Stimulated activated CD8-positive, alpha-beta memory T cell treated with anti-CD3 and anti-CD28 coated beads, Interleukin-12 subunit alpha, Interleukin-12 subunit beta, amount 100 ng/mL, for 1 hour (primary cell): Measurements from ENCODE around the gene CRTC1.
A peak's percentile ranks its signal among the peaks of the same experiment; 100 is the strongest.

Experiments used
- DNase-seq: peaks from one replicate; pipeline ENCODE4 v3.0.0-alpha.2; 2020; ENCODE audit warnings: low read depth

Gene CRTC1

GRCh38 chr19:18784786-18785120 lies 101.3 kb downstream of the CRTC1 start:
- no peak for DNase-seq

GRCh38 chr19:18785179-18786124 lies 102.0 kb downstream of the CRTC1 start:
- DNase-seq: peak; percentile 39

- no peak for DNase-seq
These were observed 105.3 kb downstream of the CRTC1 start for GRCh38 chr19:18788529-18789421.

- DNase-seq: no peak
These were observed 106.0 kb downstream of the CRTC1 start for GRCh38 chr19:18789422-18789869.

GRCh38 chr19:18789883-18790565 lies 106.5 kb downstream of the CRTC1 start:
- no peak for DNase-seq

GRCh38 chr19:18790566-18791314 lies 107.3 kb downstream of the CRTC1 start, which contains the start of gene COMP:
Gene COMP, minus strand, starts transcription at chr19:18791305. Its CDS starts 36 bp downstream, at chr19:18791269.
- DNase-seq: no peak

- no peak for DNase-seq
These were observed 107.8 kb downstream of the CRTC1 start for GRCh38 chr19:18791315-18791678.

GRCh38 chr19:18792661-18793060 lies 109.2 kb downstream of the CRTC1 start:
- DNase-seq: no peak

- DNase-seq: no peak
These were observed 109.9 kb downstream of the CRTC1 start for GRCh38 chr19:18793144-18794028.

- no peak for DNase-seq
These were observed 110.5 kb downstream of the CRTC1 start for GRCh38 chr19:18794029-18794313.

GRCh38 chr19:18794692-18795091 lies 111.2 kb downstream of the CRTC1 start:
- no peak for DNase-seq

- DNase-seq: no peak
These were observed 112.1 kb downstream of the CRTC1 start for GRCh38 chr19:18795540-18795939.

- no peak for DNase-seq
These were observed 112.8 kb downstream of the CRTC1 start for GRCh38 chr19:18796239-18796638.

GRCh38 chr19:18798384-18799352 lies 115.2 kb downstream of the CRTC1 start:
- no peak for DNase-seq

GRCh38 chr19:18799389-18799970 lies 116.0 kb downstream of the CRTC1 start:
- DNase-seq: no peak

- DNase-seq: no peak
These were observed 116.6 kb downstream of the CRTC1 start for GRCh38 chr19:18800079-18800478.

GRCh38 chr19:18800636-18801035 lies 117.2 kb downstream of the CRTC1 start:
- DNase-seq: no peak

- DNase-seq: no peak
These were observed 118.9 kb downstream of the CRTC1 start for GRCh38 chr19:18802354-18802753.

GRCh38 chr19:18803550-18804138 lies 120.2 kb downstream of the CRTC1 start:
- DNase-seq: no peak
